Ovary (tissue), 3 donors: ENCODE measurements around the gene TEX2.

ENCODE experiments used
- CTCF ChIP-seq, 3 donors: fragments of 450-650 bp in 2 of 3; fragments of 200-600 bp in 1 of 3; IDR thresholded peaks; one replicate each; pipeline versions ENCODE4 v1.5.1 to v1.8.0; 2016 to 2022; ENCODE audit warnings: antibody characterized with exemption in 3 of 3, mild to moderate bottlenecking in 1 of 3
- POLR2A ChIP-seq: fragments of 450-650 bp; IDR thresholded peaks from one replicate; pipeline ENCODE4 v1.6.1; 2017; ENCODE audit warnings: antibody characterized with exemption, mild to moderate bottlenecking, moderate library complexity
- donor health status: DM: no; HTN: no; CAD: no.

GRCh38 chr17:64166876-64167275 lies 96.2 kb downstream of the TEX2 start:
- TF ChIP-seq CTCF (IDR thresholded peaks at IDR 0.05) (no peak), POLR2A (no peak)
